OCI-LY7 (cell line): ENCODE measurements around the gene STAB1.

ENCODE experiments used
- EZH2phosphoT487 ChIP-seq: fragments of 200-600 bp; sonication (generic); IDR thresholded peaks from 2 replicates; pipeline ENCODE4 v1.6.1; 2018; ENCODE audit warnings: low read depth, borderline replicate concordance, mild to moderate bottlenecking, mixed run types, antibody characterized with exemption, low read length, moderate library complexity, mixed read lengths
- TF ChIP-seq, protein P1 (sequence below): fragments of 200-600 bp; sonication (generic); conservative IDR thresholded peaks from 2 replicates; pipeline ENCODE4 v1.5.1; 2014; ENCODE audit warnings: mild to moderate bottlenecking, antibody characterized with exemption, low read length, moderate library complexity, mixed read lengths

DNA sequence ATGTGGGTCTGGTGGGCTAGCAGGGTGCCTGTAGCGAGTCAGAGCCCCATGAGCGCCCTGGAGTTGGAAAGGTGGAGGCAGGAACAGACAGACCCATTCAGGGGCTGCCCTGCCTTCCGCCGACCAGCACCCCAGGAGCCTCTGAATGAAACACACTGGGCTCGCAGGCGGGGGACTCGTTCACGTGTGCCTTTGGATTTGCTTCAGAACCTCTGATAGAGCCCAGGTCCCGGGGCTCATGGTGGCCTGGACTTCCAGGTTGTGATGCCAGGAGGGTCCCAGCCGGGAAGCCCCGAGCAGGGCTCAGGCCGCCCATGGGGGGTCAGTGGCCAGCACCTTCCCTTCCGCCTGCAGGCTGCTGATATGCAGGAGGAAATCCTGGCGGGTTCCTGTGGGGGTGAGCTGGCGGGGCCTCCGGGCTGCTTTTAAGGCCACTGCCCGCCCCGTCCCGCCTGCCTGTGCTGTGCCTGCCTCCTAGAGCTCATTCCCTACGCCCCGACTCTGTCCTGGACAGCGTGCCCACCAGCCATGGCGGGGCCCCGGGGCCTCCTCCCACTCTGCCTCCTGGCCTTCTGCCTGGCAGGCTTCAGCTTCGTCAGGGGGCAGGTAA is at the start of gene STAB1:
- TF ChIP-seq, protein P1, sequence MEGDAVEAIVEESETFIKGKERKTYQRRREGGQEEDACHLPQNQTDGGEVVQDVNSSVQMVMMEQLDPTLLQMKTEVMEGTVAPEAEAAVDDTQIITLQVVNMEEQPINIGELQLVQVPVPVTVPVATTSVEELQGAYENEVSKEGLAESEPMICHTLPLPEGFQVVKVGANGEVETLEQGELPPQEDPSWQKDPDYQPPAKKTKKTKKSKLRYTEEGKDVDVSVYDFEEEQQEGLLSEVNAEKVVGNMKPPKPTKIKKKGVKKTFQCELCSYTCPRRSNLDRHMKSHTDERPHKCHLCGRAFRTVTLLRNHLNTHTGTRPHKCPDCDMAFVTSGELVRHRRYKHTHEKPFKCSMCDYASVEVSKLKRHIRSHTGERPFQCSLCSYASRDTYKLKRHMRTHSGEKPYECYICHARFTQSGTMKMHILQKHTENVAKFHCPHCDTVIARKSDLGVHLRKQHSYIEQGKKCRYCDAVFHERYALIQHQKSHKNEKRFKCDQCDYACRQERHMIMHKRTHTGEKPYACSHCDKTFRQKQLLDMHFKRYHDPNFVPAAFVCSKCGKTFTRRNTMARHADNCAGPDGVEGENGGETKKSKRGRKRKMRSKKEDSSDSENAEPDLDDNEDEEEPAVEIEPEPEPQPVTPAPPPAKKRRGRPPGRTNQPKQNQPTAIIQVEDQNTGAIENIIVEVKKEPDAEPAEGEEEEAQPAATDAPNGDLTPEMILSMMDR = no peak
- no peak for TF ChIP-seq EZH2phosphoT487
